Measurements from ENCODE around the gene NELFB. TPM values are rescaled to one million over a fixed set of nuclear protein-coding genes. Genes with fewer than 3 reads are reported as not detected.

The NELFB gene
- total RNA-seq, 1 experiment from 2014 or later: 75.6 TPM

DNA sequence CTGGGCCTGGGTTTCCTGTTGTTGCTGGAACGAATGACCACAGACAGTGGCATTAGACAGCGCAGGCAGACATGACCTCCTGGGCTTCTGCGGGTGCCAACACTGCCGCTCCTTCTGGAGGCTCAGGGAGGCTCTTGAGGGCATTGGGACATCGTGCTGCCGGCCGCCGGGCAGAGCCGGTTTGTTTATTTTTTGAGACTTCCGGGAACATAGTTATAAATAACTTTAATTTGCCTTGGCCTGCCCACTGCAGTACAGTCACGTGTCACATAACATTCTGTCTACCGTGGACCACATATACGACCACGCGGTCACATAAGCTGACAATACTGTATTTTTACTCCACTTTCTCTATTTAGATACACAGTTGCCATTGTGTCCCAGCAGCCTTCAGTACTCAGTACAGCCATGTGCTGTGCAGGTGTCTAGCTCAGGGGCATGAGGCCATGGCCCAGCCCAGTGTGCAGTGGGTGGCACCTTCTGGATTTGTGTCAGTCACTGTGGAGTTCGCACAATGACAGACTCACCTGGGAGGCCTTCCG is 14.2 kb downstream of the NELFB start:
- Histone ChIP-seq H3K36me3 (peaks cover 22% of the 10 kb centered on the region), H3K9me3 (no peaks in the 10 kb centered on the region), H3K27me3 (no peaks in the 10 kb centered on the region), H3K4me3 (no peak overlapping the region)
- DNase-seq: no peak

DNA sequence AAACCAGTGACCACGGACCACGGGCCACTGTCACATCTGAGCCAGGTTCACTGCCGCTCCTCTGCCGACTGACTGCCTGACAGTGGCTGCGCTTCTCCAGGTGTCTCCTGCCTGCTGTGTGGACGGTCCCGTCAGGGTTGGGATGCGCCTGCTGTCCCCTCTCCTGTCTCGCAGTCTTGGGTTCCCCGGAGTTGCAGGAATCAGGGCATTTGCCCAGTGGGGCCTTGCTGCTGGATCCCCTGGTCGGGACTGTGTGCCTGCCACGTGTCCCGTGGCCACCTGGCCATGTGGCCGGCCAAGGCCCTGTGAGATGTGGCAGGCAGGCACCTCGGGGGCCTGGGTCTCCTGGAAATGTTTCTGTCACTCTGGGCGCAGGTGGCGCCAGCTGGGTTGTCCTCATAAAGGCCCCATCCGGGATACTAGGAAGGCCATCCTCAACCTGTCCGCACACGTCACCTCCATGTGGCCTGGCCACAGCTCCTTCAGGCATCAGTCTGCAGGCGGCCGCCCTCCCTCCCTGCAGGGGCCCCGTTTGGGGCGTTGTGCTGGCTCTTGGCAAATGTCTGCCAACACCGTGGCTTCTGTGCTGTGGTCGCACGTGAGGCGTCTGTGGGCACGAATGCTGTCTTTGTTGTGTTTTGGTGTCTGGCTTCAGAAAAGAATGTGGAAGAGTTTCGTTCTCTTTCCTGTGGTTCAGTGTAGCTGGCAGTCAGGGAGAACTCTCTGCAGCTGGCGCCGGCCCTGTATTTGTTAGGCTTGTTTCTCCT is 16.0 kb downstream of the NELFB start:
- no peak overlapping the region for H3K4me3 ChIP-seq
- no peaks in the 10 kb centered on the region for H3K9me3 ChIP-seq
- H3K27me3 ChIP-seq: no peaks in the 10 kb centered on the region
- peaks cover 13% of the 10 kb centered on the region for H3K36me3 ChIP-seq
- no peak for DNase-seq

DNA sequence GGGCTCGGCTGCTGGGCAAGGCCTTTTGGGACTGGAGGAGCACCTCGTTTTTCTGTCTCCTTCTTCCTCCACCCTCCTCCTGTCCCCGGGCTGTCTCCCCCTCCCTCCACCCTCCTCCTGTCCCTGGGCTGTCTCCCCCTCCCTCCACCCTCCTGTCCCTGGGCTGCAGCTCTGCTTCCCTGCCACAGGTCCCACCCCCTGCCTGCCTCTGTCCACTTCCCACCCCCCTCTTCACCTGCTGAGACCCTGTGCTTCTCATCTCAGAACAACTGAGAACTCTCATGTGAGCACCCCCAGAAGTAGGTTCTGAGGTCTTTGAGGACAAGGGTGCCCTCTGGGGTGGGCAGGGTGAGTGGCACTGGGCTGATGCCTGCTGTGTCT is 16.6 kb downstream of the NELFB start:
- Histone ChIP-seq H3K27me3 (no peaks in the 10 kb centered on the region), H3K36me3 (peaks cover 9% of the 10 kb centered on the region), H3K4me3 (no peak overlapping the region), H3K9me3 (no peaks in the 10 kb centered on the region)
- DNase-seq: no peak

DNA sequence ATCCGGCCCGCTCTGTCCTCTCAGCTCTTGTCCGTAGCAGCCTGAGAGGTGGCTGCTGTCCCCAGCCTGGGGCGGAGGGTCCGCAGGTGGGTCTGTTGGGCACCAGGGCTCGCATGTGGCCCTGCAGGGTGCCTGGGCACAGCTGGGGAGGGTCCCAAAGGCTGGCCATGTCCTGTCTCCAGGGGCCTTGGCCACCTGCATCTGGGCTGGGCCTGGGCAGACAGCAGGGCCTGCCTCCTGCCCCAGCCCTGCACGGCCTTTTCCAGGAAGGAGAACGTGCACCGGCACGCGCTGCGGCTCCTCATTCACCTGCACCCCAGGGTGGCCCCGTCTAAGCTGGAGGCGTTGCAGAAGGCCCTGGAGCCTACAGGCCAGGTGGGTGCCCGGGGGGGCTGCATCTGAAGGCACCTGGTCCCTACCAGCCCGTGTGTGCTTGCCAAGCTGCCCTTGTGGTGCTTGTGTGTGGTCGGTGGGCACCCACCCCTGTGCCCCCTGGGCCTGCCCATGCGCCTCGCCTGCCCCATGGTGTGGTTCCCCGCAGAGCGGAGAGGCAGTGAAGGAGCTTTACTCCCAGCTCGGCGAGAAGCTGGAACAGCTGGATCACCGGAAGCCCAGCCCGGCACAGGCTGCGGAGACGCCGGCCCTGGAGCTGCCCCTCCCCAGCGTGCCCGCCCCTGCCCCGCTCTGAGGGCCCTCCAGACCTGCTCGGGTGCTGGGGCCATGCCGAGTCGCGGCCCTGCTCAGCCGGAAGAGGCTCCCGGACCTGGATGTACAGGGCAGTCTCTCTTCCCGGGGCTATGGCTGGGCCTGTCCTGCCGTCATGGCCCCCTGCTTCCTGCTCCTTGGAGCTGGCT is 17.3 kb downstream of the NELFB start:
- Histone ChIP-seq H3K36me3 (peaks cover 9% of the 10 kb centered on the region), H3K4me3 (no peak overlapping the region), H3K9me3 (no peaks in the 10 kb centered on the region), H3K27me3 (no peaks in the 10 kb centered on the region)
- no peak for DNase-seq

DNA sequence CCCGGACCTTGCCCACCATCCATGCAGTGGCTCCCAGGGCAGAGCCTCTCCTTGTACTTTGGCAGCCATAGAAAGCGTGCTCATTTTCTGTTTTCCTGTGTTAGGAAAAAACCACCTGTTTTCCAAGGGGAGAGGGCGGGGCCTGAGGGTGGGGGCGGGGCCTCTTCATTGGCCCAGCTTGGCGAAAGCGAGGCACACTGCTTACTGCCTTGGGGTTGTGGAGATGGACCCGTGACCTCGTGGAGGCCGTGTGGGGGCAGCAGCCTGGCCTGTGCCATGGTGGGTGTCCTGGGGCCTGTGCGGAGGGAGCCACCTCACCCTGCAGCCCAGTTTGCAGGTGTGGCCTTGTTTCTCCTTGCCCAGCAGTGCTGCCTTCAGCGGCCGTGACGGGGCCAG is 18.0 kb downstream of the NELFB start:
- no peak overlapping the region for H3K4me3 ChIP-seq
- H3K9me3 ChIP-seq: no peaks in the 10 kb centered on the region
- H3K27me3 ChIP-seq: no peaks in the 10 kb centered on the region
- peaks cover 3% of the 10 kb centered on the region for H3K36me3 ChIP-seq
- DNase-seq: no peak

DNA sequence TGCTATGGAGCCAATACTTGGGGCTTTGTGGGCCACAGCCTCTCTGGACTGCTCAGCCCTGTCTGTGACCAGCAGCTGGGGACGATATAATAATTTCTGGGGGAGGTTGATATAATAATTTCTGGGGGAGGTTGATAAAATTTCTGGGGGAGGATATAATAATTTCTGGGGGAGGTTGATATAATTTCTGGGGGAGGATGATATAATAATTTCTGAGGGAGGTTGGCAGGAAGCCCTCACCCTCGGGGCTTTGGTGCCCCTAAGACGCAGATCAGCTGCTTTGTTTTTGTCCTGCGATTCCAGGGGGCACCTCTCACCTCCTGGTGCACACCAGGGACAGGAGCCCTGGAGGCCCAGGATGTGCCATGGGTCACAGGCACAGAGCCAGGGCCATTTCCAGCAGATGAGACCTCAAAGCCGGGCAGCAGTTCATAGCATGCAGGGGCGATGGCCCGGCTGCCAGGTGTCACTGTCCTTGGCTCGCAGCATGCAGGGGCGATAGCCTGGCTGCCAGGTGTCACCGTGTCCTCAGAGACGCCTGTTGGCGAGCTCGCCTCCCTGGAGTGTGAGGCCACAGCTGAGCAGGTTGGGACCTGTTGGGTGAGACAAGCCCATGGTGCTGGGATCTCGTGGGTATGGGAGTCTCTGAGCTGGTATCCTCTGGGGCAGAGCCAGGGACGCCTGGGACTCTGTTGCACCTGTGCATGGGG is 18.6 kb downstream of the NELFB start:
- H3K36me3 ChIP-seq: peaks cover 3% of the 10 kb centered on the region
- no peak overlapping the region for H3K4me3 ChIP-seq
- H3K27me3 ChIP-seq: no peaks in the 10 kb centered on the region
- no peak for DNase-seq
- H3K9me3 ChIP-seq: no peaks in the 10 kb centered on the region

DNA sequence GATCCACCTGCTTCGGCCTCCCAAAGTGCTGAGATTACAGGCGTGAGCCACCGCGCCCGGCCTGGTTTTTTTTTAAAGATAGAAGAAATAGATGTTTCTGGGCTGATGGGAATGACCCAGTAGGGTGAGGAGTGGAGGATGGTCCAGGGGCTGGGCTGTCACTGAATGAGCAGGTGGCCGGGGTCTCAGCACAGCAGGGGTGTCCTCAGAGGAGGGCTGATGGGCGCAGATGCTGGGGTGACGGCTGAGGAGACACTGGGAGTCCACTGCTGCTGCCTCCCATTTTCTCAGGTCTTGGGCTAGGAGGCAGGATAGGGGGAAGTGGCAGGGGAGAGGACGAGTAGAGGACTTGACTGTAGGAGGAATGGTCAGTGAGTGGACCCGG is 20.1 kb downstream of the NELFB start:
- H3K36me3 ChIP-seq: no peaks in the 10 kb centered on the region; the same call in 1 of the 2 replicates
- no peaks in the 10 kb centered on the region for H3K27me3 ChIP-seq
- no peaks in the 10 kb centered on the region for H3K9me3 ChIP-seq
- DNase-seq: no peak
- no peak overlapping the region for H3K4me3 ChIP-seq

DNA sequence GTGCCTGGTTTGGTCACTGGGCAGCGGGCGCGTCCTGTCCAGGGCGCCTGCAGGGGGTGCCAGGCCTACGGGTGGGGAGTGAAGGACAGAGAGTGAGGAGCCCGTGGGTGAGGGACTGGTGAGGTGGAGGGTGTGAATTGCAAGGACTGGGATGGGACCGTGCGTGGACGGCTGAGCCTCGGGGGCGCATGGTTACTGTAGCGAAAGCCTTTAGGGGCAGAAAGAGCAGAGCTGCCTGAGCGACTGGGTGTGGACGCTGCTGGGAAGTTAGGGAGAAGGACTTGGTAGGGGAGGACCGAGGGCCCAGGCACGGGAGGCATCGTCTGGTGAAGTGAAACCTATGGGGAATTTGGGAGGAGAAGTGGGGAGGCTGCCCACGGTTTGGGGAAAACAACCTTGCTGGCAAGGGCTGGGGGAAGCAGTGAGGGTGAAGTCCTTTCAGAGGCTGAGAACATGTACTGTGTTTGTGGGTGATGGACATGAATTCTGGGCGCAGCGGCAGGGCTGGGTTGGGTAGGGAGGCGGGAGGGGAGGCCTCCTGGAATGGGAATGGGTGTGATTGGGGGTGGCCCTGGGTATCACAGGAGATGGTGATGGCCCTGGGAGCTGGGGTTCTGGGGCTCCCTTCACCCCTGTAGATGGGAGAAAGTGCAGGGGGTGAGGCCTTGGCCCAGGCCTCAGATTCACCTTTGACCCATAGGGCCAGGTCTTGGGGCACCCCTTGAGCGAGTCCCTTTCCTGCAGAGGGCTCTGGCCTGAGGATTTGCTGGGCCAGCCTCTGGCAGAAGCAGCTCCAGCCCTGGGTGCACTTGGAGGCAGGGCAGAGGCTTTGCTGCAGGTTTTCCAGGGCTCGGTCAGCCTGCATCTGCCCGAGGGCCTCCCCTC is 20.7 kb downstream of the NELFB start:
- DNase-seq: no peak
- no peaks in the 10 kb centered on the region; the same call in 1 of the 2 replicates for H3K36me3 ChIP-seq
- no peak overlapping the region for H3K4me3 ChIP-seq
- no peaks in the 10 kb centered on the region for H3K27me3 ChIP-seq
- H3K9me3 ChIP-seq: no peaks in the 10 kb centered on the region

DNA sequence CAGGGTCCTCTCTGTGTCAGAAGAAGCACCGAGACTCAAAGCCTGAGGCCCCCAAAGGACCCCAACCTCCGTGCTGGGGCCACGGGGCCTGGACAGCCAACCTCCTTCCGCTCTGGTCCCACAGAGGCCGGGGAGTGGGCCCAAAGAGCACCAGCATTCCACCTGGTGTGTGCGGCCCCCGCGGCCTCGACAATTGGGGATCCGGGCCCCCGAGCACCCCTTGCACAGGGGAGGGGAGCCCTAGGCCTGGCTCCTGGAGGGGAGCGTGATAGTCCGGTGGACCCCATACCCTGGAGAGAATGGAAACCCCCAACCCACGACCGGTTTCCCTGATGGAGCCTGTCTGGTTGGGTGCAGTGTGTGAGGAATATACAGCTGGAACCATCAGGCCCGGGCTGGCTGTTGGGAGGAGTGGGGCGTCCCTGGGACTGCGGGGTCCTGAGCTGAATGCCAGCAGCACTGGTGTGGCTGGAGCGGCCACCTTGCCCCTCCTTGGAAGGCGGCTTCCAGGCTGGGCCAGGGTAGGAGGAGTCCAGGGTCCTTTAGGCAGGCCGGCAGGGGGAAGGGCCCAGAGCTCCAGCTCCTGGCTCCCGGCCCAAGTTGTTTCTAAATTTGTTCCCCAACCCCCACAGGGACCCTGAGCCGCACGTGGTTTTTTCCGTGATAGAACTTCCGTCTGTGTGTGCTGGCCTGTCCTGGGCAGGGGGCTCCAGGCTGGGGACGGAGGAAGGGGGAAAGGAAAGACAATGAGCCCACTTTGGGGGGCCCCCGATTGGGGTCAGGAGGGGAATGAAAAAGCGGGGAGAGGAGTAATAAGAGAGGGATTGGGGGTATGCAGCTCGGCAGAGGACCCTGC is 21.6 kb downstream of the NELFB start:
- Histone ChIP-seq H3K9me3 (no peaks in the 10 kb centered on the region), H3K36me3 (no peaks in the 10 kb centered on the region), H3K27me3 (no peaks in the 10 kb centered on the region), H3K4me3 (no peak overlapping the region)
- no peak for DNase-seq

DNA sequence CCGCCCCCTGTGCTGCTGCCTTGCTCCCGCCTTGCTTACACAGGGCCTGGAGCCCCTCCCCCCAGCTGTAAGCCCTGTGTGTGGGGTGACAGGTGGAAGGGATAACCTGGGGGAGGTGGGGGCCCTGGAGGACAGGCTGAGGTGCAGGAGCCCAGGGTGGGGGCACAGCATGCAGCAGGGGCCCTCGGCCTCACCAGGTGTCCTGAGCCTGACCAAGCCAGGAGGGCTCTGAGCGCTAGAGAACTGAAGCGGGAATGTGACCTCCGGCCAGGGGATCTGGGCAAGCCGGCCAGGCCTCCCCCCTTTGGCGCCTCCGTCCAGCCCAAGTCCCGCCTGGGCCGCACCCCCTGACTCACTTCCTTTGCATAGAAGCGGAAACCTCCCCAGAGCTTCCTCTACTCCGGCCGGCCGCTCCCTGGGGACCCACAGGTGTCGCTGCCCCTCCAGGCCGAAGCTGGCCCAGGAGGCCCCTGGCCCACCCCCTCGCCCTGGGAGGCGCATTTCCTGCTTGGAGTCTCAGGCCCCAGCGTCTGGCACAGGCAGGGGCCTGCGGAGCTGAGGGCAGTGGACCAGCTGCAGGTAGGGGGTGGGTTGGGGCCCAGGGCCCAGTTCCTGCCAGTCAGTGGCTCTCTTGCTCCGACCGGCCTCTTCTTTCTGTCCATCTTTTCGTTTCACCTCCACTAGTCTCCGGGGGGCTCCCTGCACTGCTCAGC is 22.4 kb downstream of the NELFB start, which contains the start of gene TOR4A:
Gene TOR4A (plus strand): TSS at position 398 of the 713 bp plus-strand sequence. CDS start 964 bp downstream, outside the sequence.
- Histone ChIP-seq H3K36me3 (no peaks in the 10 kb centered on the region), H3K9me3 (no peaks in the 10 kb centered on the region)

DNA sequence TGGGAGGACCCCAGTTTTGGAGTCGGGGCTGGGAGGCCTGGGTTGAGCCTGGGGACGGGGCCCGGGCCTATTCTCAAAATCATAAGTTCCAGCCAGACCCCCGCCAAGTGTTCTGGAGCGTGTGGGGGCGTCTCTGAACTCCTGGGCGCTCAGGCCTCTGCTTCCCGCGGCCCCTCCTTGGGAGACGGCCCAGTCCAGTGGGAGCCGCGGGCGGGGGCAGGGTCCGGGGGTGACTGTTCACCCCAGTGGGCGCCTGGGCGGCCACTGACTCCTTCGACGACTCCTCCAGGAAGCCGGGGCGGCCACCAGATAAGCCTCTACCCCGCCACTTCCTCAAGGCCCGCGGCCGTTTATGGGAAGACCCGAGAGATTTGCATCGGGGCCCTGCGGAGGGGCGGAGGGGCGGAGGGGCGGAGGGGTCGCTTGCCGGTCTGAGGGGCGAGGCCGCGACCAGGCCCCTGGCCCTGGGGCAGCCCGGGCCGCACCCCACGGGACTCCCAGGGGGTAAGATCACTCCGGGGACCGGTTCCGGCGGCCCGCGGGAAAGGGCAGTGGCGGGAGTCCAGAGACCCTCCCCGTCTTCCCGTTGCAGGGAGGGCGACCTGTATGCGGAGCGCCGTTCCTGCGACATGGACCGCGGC is 23.1 kb downstream of the NELFB start:
- Histone ChIP-seq H3K36me3 (no peaks in the 10 kb centered on the region), H3K4me3 (no peak overlapping the region), H3K9me3 (no peaks in the 10 kb centered on the region), H3K27me3 (no peaks in the 10 kb centered on the region)
- DNase-seq: no peak

More for the DNA sequence above, 22.4 kb downstream of the NELFB start, which contains the start of gene TOR4A:
- peak; percentile 34 for DNase-seq
- H3K4me3 ChIP-seq: no peak within 1 kb of the TSS
- H3K27me3 ChIP-seq: no peaks in the 10 kb centered on the region

DNA sequence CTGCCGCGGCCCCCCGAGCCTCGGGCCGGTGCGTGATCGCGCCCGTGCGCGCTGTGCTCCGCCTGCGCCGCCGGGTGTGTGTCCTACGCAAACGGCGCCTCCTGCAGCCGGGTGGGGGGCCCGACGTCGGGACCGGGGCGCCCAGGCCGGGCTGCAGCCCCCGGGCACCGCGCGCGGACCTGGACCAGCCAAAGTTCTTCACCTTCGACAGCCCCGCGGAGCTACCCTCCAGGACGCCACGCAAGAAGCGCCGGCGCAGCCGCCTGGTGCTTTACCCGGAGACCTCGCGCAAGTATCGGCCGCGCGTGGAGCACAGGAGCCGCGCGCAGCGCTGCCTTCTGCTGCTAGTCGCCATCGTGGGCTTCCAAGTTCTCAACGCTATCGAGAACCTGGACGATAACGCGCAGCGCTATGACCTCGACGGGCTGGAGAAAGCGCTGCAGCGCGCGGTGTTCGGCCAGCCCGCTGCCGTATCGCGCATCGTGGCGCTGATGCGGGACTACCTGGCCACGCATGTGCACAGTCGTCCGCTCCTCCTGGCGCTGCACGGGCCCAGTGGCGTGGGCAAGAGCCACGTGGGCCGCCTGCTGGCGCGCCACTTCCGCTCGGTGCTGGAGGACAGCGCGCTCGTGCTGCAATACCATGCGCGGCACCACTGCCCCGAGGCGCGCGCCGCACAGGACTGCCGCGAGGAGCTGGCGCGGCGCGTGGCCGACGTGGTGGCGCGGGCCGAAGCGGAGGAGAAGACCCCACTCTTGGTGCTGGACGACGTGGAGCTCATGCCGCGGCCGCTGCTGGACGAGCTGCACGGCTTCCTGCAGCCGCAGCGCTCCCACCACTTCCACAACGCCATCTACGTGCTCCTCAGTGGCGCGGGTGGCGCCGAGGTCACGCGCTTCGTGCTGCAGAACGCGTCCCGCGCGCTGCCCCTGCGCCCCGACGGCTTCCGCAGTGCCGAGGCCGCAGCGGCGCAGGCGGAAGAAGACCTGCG is 23.9 kb downstream of the NELFB start:
- DNase-seq: no peak
- Histone ChIP-seq H3K36me3 (no peaks in the 10 kb centered on the region), H3K27me3 (no peaks in the 10 kb centered on the region), H3K4me3 (no peak overlapping the region), H3K9me3 (no peaks in the 10 kb centered on the region)

DNA sequence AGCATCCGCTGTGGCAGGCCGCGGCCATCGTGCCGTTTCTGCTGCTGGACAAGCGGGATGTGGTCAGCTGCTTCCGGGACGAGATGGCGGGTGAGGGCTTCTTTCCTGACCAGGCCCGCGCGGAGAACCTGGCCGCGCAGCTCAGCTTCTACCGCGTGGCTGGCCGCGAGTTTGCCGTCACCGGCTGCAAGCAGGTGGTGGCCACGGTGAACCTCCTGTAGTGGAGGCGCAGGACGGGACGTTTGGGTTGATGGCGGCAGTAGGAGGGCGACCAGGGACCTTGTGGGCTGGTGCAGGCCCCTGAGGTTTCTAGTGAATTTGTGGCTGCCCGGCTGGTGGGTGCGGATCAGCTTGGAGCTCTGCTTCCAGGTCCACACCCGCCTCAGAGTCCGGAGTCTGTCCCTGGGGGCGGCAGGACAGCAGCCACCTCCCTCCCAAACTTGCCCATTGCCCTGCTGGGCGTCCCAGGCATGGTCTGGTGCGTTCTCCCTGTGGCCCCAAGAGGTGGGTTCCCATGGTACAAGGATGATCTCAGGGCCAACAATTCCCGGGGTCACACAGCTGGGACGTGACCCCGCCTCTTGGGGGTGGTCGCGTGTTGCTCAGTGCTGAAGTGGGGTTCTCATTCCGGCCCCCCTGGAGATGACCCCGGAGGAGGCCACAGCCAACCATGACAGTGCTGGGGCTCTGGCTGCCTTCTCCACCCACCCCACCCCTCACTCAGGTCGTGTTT is 24.8 kb downstream of the NELFB start:
- H3K27me3 ChIP-seq: no peaks in the 10 kb centered on the region
- no peak for DNase-seq
- H3K36me3 ChIP-seq: no peaks in the 10 kb centered on the region

More for the DNA sequence above, 24.8 kb downstream of the NELFB start:
- H3K9me3 ChIP-seq: no peaks in the 10 kb centered on the region
- H3K4me3 ChIP-seq: no peak overlapping the region
